HepG2 (cell line): ENCODE measurements around the gene DNALI1. TPM values are rescaled to one million over a fixed set of nuclear protein-coding genes. Genes with fewer than 3 reads are reported as not detected.

ENCODE experiments used
- ATAC-seq: fragments of 200-7000 bp; cut with Tn5 transposase; 3 replicates; pipeline ENCODE4 v1.9.1; 2020; ENCODE audit warnings: mild to moderate bottlenecking, moderate library complexity
- BruUV-seq: library from RNA; stranded (reverse); fragments of 400-500 nt; replicated peaks from 2 replicates; lab custom pipeline; 2021; lab: Mats Ljungman, UMichigan
- CTCF ChIA-PET: fragments of 300-600 bp; formaldehyde crosslinking; extraction: SDS; loops from one replicate; lab custom pipeline; 2021; ENCODE audit warnings: low total read pairs, inconsistent platforms, low intra/inter-chr PET ratio; lab: Yijun Ruan, JAX
- POLR2A ChIA-PET: fragments of 350-600 bp; sonication (Branson Sonifier 250); formaldehyde crosslinking; loops from one replicate; lab custom pipeline; 2020; ENCODE audit warnings: antibody characterized with exemption, inconsistent platforms; lab: Yijun Ruan, JAX
- DNase-seq: peaks from one replicate; pipeline ENCODE4 v3.0.0-alpha.2; 2015; ENCODE audit warnings: low spot score
- FAIRE-seq: peaks from 3 replicates; lab custom pipeline; 2011; peaks lifted over from hg19 to GRCh38; lab: Jason Lieb, UNC
- H2AFZ ChIP-seq: one replicate; pipeline ENCODE4 v1.6.1; 2011; ENCODE audit warnings: low read length, inconsistent platforms
- H3K27ac ChIP-seq: fragments of 300-600 bp; 3 replicates; pipeline ENCODE4 v1.8.0; 2011; ENCODE audit warnings: mixed run types, mild to moderate bottlenecking, mixed read lengths, low read length, inconsistent platforms; ENCODE audit not compliant: insufficient read depth; ENCODE audit errors: extremely low read length
- H3K27me3 ChIP-seq, 2 experiments: fragments of 200-600 bp in 1 of 2; 2 replicates in 1 of 2; 3 replicates in 1 of 2; pipeline versions ENCODE4 v1.6.0 to v1.8.0; 2011; ENCODE audit warnings: low read length in 2 of 2, mild to moderate bottlenecking in 2 of 2, moderate library complexity in 2 of 2, inconsistent platforms in 1 of 2; ENCODE audit not compliant: insufficient read depth in 2 of 2, control insufficient read depth in 1 of 2
- H3K36me3 ChIP-seq, 2 experiments: fragments of 200-600 bp in 1 of 2; replicated peaks in 1 of 2; 2 replicates in 1 of 2; 3 replicates in 1 of 2; pipeline versions ENCODE4 v1.5.1 to v1.8.0; 2011; ENCODE audit warnings: low read length in 2 of 2, inconsistent platforms in 1 of 2; ENCODE audit not compliant: insufficient read depth in 2 of 2, control insufficient read depth in 1 of 2
- H3K4me1 ChIP-seq: 2 replicates; pipeline ENCODE4 v1.5.1; 2012; ENCODE audit warnings: low read length, inconsistent platforms; ENCODE audit not compliant: insufficient read depth
- H3K4me2 ChIP-seq: 2 replicates; pipeline ENCODE4 v1.6.0; 2011; ENCODE audit warnings: low read depth, low read length, inconsistent platforms
- H3K4me3 ChIP-seq, 3 experiments: fragments of 200-600 bp in 1 of 3; sonication (generic), shearing (Covaris generic) in 1 of 3; replicated peaks in 1 of 3; 2 replicates each; pipeline ENCODE4 v1.5.1; 2011 to 2016; ENCODE audit warnings: low read length in 3 of 3, inconsistent platforms in 2 of 3, low read depth in 2 of 3, mild to moderate bottlenecking in 2 of 3, control low read depth in 1 of 3, mixed read lengths in 1 of 3; ENCODE audit not compliant: insufficient read depth in 1 of 3
- H3K79me2 ChIP-seq: one replicate; pipeline ENCODE4 v1.6.1; 2011; ENCODE audit warnings: low read length, inconsistent platforms; ENCODE audit not compliant: insufficient read depth
- H3K9ac ChIP-seq: 2 replicates; pipeline ENCODE4 v1.6.0; 2011; ENCODE audit warnings: mild to moderate bottlenecking, low read depth, low read length, inconsistent platforms; ENCODE audit not compliant: insufficient read depth
- H3K9me3 ChIP-seq: 2 replicates; pipeline ENCODE4 v1.5.1; 2012; ENCODE audit warnings: mild to moderate bottlenecking, low read length
- H4K20me1 ChIP-seq: 2 replicates; pipeline ENCODE4 v1.6.0; 2011; ENCODE audit warnings: inconsistent platforms, mild to moderate bottlenecking, low read length, moderate library complexity; ENCODE audit not compliant: insufficient read depth
- ARNTL ChIP-seq: sonication (generic); formaldehyde crosslinking; IDR thresholded peaks from 2 replicates; pipeline ENCODE4 v1.4.0; 2020; ENCODE audit warnings: mild to moderate bottlenecking, missing genetic modification reagents
- FOXK2 ChIP-seq: fragments of 450-650 bp; IDR thresholded peaks from 2 replicates; pipeline ENCODE4 v1.6.1; 2016
- GPN1 ChIP-seq: sonication (generic); formaldehyde crosslinking; IDR thresholded peaks from 2 replicates; pipeline ENCODE4 v1.5.1; 2020; ENCODE audit warnings: missing genetic modification reagents, borderline replicate concordance
- POLR2A ChIP-seq, 2 experiments: IDR thresholded peaks; 2 replicates each; pipeline ENCODE4 v1.6.1; 2011; ENCODE audit warnings: low read depth in 2 of 2, low read length in 2 of 2, mild to moderate bottlenecking in 1 of 2, moderate library complexity in 1 of 2; ENCODE audit not compliant: insufficient read depth in 1 of 2
- RELA ChIP-seq: sonication (generic); formaldehyde crosslinking; IDR thresholded peaks from 2 replicates; pipeline ENCODE4 v1.4.0; 2020; ENCODE audit warnings: missing genetic modification reagents
- TARDBP ChIP-seq: sonication (generic); formaldehyde crosslinking; IDR thresholded peaks from 2 replicates; pipeline ENCODE4 v1.8.0; 2022; ENCODE audit warnings: mild to moderate bottlenecking, missing genetic modification reagents
- ZFP37 ChIP-seq: sonication (generic); formaldehyde crosslinking; IDR thresholded peaks from 2 replicates; pipeline ENCODE4 v1.4.0; 2020; ENCODE audit warnings: missing genetic modification reagents, borderline replicate concordance
- ZNF224 ChIP-seq: sonication (generic); formaldehyde crosslinking; IDR thresholded peaks from 2 replicates; pipeline ENCODE4 v1.5.0; 2020; ENCODE audit warnings: mild to moderate bottlenecking, missing genetic modification reagents
- ZNF740 ChIP-seq: sonication (generic); formaldehyde crosslinking; IDR thresholded peaks from 2 replicates; pipeline ENCODE4 v1.4.0; 2020; ENCODE audit warnings: missing genetic modification reagents
- ZNF788 ChIP-seq: sonication (generic); formaldehyde crosslinking; IDR thresholded peaks from 2 replicates; pipeline ENCODE4 v1.5.0; 2020; ENCODE audit warnings: mild to moderate bottlenecking, missing genetic modification reagents, borderline replicate concordance
- ZNF816 ChIP-seq: sonication (generic); formaldehyde crosslinking; IDR thresholded peaks from 2 replicates; pipeline ENCODE4 v1.8.0; 2022; ENCODE audit warnings: missing genetic modification reagents, mild to moderate bottlenecking, borderline replicate concordance
- WGBS: methylation state at CpG from one replicate; pipeline ENCODE4 v1.1.6; 2017; ENCODE audit warnings: low lambda C conversion rate; 5-methylcytosine and 5-hydroxymethylcytosine counted together
- in situ Hi-C: cut with HindIII; loops from 2 replicates; pipeline ENCODE4 v1.10.0; 2017; ENCODE audit warnings: low pct_unique_long_range_greater_than_20kb; ENCODE audit not compliant: extremely low pct_ligation_motif_present
- intact Hi-C: fragments of 100-400 bp; cut with micrococcal nuclease; formaldehyde crosslinking; loops from one replicate; pipeline ENCODE4 v1.10.0; 2022; ENCODE audit not compliant: unreplicated experiment
- polyA plus RNA-seq, 8 experiments: library from polyadenylated mRNA; depleted of rRNA in 3 of 8; stranded (reverse) in 7 of 8; unstranded in 1 of 8; fragments of >200 nt; fragmentation: Illumina TruSeq in 4 of 8; extraction: Trizol in 4 of 8; gene quantifications; 2 replicates each; pipeline versions ENCODE4 v1.2.1 to v1.2.3, GENCODE V29; 2011 to 2016; ENCODE audit warnings: low read depth in 4 of 8, missing spikeins in 1 of 8, mixed read lengths in 1 of 8; ENCODE audit not compliant: insufficient read depth in 1 of 8
- total RNA-seq, 5 experiments: library from RNA; depleted of rRNA; stranded (reverse); fragments of >200 nt; fragmentation: Illumina TruSeq; extraction: Trizol; gene quantifications; 2 replicates each; pipeline ENCODE4 v1.2.3, GENCODE V29; 2016; ENCODE audit warnings: low read depth in 1 of 5
- TF ChIP-seq, protein P1 (sequence below): sonication (generic); formaldehyde crosslinking; IDR thresholded peaks from 2 replicates; pipeline ENCODE4 v1.4.0; 2020; ENCODE audit warnings: low read depth, mild to moderate bottlenecking, missing genetic modification reagents
- TF ChIP-seq, protein P2 (sequence below): sonication (generic); formaldehyde crosslinking; IDR thresholded peaks from 2 replicates; pipeline ENCODE4 v1.4.0; 2020; ENCODE audit warnings: low read depth, missing genetic modification reagents

Gene DNALI1
- total and polyA plus RNA-seq, 2 of the 13 experiments (the other 11 are each of a cell fraction or from before 2014, with no cell fraction given): 0.42 to 0.70 TPM

GRCh38 chr1:37557402-37557801 is 662 bp downstream of the DNALI1 start:
- DNase-seq (no peak), FAIRE-seq (no peak), ATAC-seq (no peak)
- peaks cover 17% of the 10 kb centered on the region for H3K79me2 ChIP-seq
- H3K36me3 ChIP-seq: peaks cover 0 to 3% of the 10 kb centered on the region in 2 experiments; a peak in 1 of 5 replicates
- ChIA-PET POLR2A (interaction anchor here (1.7 kb wide), 1 partner anchor 43 kb away, joined by 13 read pairs; the partner anchor contains the start of gene MEAF6), CTCF (no interaction called here)
- H3K4me3 ChIP-seq: no peak overlapping the region
- WGBS: 75% methylated on average over 2 of the region's 3 CpGs
- no peak overlapping the region for H3K9ac ChIP-seq
- no peaks in the 10 kb centered on the region; the same call in 1 of the 2 replicates for H4K20me1 ChIP-seq
- H3K4me2 ChIP-seq: no peak overlapping the region; the same call in 1 of the 2 replicates
- no peaks in the 10 kb centered on the region for H3K9me3 ChIP-seq
- intact Hi-C loops: no loop called here
- H3K27ac ChIP-seq: no peak overlapping the region
- in situ Hi-C loops: no loop called here
- no peak overlapping the region for H2AFZ ChIP-seq
- H3K4me1 ChIP-seq: peaks cover 60% of the 10 kb centered on the region
- H3K27me3 ChIP-seq: no peaks in the 10 kb centered on the region; a peak in 1 of 5 replicates
- no TSS peak for BruUV-seq
- TF ChIP-seq ZNF740 (no peak), ZFP37 (no peak), GPN1 (CRISPR knock-in tag) (no peak), ZNF224 (CRISPR knock-in tag) (no peak)

DNA sequence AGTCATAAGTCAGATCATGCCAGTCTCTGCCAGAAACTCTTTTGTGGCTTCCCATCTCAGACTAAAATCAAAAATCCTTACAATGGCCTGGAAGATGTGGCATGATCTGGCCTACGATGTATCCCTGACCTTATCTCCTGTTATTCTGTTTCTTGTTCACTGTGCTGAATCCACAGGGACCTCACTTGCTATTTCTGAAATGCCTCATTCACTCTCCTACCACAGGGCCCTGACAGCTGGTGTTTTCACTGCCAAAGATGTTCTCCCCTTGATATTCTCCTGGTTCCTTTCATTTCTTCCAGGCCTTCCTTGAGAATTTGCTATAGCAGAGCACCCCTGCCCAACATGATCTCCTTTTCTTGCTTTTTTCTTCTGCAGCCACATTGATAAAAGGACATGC is 1.7 kb downstream of the DNALI1 start:
- no TSS peak for BruUV-seq
- POLR2A ChIA-PET: no interaction called here
- TF ChIP-seq ZNF788 (no peak), RELA (CRISPR knock-in tag) (no peak), ZNF816 (CRISPR knock-in tag) (no peak), TARDBP (CRISPR knock-in tag) (no peak), ARNTL (CRISPR knock-in tag) (no peak), FOXK2 (no peak), POLR2A (IDR thresholded peaks at IDR 0.05; ENCODE audit: insufficient read depth in 1 of 2, low read depth in 2 of 2, low read length in 2 of 2) (no peak)
- TF ChIP-seq, protein P1, sequence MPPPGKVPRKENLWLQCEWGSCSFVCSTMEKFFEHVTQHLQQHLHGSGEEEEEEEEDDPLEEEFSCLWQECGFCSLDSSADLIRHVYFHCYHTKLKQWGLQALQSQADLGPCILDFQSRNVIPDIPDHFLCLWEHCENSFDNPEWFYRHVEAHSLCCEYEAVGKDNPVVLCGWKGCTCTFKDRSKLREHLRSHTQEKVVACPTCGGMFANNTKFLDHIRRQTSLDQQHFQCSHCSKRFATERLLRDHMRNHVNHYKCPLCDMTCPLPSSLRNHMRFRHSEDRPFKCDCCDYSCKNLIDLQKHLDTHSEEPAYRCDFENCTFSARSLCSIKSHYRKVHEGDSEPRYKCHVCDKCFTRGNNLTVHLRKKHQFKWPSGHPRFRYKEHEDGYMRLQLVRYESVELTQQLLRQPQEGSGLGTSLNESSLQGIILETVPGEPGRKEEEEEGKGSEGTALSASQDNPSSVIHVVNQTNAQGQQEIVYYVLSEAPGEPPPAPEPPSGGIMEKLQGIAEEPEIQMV (CRISPR knock-in tag): no peak
- TF ChIP-seq, protein P2, sequence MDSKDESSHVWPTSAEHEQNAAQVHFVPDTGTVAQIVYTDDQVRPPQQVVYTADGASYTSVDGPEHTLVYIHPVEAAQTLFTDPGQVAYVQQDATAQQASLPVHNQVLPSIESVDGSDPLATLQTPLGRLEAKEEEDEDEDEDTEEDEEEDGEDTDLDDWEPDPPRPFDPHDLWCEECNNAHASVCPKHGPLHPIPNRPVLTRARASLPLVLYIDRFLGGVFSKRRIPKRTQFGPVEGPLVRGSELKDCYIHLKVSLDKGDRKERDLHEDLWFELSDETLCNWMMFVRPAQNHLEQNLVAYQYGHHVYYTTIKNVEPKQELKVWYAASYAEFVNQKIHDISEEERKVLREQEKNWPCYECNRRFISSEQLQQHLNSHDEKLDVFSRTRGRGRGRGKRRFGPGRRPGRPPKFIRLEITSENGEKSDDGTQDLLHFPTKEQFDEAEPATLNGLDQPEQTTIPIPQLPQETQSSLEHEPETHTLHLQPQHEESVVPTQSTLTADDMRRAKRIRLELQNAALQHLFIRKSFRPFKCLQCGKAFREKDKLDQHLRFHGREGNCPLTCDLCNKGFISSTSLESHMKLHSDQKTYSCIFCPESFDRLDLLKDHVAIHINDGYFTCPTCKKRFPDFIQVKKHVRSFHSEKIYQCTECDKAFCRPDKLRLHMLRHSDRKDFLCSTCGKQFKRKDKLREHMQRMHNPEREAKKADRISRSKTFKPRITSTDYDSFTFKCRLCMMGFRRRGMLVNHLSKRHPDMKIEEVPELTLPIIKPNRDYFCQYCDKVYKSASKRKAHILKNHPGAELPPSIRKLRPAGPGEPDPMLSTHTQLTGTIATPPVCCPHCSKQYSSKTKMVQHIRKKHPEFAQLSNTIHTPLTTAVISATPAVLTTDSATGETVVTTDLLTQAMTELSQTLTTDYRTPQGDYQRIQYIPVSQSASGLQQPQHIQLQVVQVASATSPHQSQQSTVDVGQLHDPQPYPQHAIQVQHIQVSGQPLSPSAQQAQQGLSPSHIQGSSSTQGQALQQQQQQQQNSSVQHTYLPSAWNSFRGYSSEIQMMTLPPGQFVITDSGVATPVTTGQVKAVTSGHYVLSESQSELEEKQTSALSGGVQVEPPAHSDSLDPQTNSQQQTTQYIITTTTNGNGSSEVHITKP (CRISPR knock-in tag): no peak

More for the DNA sequence above, 1.7 kb downstream of the DNALI1 start:
- Histone ChIP-seq H4K20me1 (no peaks in the 10 kb centered on the region), H3K9ac (no peak overlapping the region), H3K4me3 (no peak overlapping the region), H3K9me3 (no peaks in the 10 kb centered on the region), H3K4me1 (peaks cover 60% of the 10 kb centered on the region), H3K27ac (no peak overlapping the region), H3K36me3 (no peaks in the 10 kb centered on the region), H2AFZ (no peak overlapping the region), H3K79me2 (peaks cover 7% of the 10 kb centered on the region), H3K4me2 (no peak overlapping the region), H3K27me3 (no peaks in the 10 kb centered on the region; a peak in 1 of 5 replicates)
- 79% methylated on average over 1 of the region's 1 CpG for WGBS
- FAIRE-seq: no peak
- intact Hi-C loops (no loop called here), in situ Hi-C loops (no loop called here)
- CTCF ChIA-PET: no interaction called here
- no peak for DNase-seq
- no peak for ATAC-seq
